Measurements from ENCODE around the gene TNIK. TPM values are rescaled to one million over a fixed set of nuclear protein-coding genes. Genes with fewer than 3 reads are reported as not detected.

The TNIK gene
- total RNA-seq, 4 donors from 2014 or later, result 30.3 to 39.0 (median 36.8) TPM

DNA sequence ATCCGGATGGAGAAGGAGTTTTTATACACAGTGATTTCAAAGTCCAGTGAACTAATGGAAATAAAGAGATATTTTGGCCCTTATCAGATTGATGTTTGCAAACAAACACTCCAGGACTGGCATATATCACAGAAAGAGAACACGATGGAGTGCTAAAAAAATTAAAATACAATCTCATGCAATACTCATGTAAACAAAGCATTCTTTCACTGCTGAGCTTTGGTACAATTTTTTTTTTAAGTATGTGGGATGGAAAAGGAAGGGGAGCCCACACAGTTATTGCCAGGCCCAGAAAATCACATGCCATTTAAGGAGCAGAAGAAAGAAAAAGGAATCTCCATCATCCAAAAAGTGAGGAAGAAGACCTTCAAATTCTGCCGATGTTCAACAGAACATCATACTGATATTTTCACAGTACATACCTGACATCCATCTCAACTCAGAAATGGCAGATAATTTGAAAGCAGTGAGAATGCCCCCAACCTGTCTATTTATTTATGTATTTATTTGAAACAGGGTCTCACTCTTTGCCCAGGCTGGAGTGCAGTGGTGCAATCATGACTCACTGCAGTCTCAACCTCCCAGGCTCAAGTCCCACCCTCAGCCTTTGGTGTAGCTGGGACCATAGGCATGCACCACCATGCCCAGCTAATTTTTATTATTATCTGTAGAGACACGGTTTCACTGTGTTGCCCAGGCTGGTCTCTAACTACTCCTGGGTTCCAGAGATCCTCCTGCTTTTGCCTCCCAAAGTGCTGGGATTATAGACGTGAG, 326.2 kb downstream of the TNIK start:
- no peak overlapping the region for H3K27ac ChIP-seq (replicated peaks in 1 of 4)
- H3K9me3 ChIP-seq, result no peaks in the 10 kb centered on the region
- H3K27me3 ChIP-seq, result no peaks in the 10 kb centered on the region
- no peak overlapping the region for H3K4me3 ChIP-seq
- no peaks in the 10 kb centered on the region for H3K4me1 ChIP-seq
- no peak for DNase-seq (ENCODE audit: extremely low spot score)
- intact Hi-C loops (cut with DNase I), result no loop called here
- peaks cover 0 to 23% (median 6%) of the 10 kb centered on the region in 4 donors for H3K36me3 ChIP-seq
- WGBS, result 78% methylated on average over 5 of the region's 5 CpGs
- no peak for TF ChIP-seq POLR2AphosphoS5 (IDR thresholded peaks at IDR 0.05)
- TF ChIP-seq POLR2A (IDR thresholded peaks at IDR 0.05; ENCODE audit: low read depth), result no peak
- TF ChIP-seq, protein P1, sequence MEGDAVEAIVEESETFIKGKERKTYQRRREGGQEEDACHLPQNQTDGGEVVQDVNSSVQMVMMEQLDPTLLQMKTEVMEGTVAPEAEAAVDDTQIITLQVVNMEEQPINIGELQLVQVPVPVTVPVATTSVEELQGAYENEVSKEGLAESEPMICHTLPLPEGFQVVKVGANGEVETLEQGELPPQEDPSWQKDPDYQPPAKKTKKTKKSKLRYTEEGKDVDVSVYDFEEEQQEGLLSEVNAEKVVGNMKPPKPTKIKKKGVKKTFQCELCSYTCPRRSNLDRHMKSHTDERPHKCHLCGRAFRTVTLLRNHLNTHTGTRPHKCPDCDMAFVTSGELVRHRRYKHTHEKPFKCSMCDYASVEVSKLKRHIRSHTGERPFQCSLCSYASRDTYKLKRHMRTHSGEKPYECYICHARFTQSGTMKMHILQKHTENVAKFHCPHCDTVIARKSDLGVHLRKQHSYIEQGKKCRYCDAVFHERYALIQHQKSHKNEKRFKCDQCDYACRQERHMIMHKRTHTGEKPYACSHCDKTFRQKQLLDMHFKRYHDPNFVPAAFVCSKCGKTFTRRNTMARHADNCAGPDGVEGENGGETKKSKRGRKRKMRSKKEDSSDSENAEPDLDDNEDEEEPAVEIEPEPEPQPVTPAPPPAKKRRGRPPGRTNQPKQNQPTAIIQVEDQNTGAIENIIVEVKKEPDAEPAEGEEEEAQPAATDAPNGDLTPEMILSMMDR (IDR thresholded peaks at IDR 0.05), result no peak
- no peak for TF ChIP-seq EP300 (IDR thresholded peaks at IDR 0.05)

DNA sequence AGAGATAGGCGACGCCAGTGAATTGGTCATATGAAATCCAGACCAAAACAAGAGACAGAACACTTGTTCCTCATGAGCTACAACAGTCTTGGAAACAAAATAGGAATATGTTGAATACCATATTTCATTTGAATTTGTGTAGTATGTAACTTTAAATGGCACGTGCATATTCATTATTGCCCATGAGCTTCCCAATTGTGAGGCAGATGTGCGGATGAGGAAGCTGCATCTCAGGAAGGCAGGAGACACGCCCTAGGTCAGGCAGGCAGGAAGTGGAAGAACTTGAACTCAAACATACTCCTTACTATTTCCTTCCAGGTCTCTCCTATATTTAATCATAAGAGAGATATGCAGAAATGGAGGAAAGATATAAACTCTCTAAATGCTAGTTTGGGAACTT, 326.9 kb downstream of the TNIK start:
- TF ChIP-seq, protein P1 (IDR thresholded peaks at IDR 0.05), result no peak
- TF ChIP-seq POLR2A (IDR thresholded peaks at IDR 0.05; ENCODE audit: low read depth), result no peak
- TF ChIP-seq EP300 (IDR thresholded peaks at IDR 0.05), result no peak
- TF ChIP-seq POLR2AphosphoS5 (IDR thresholded peaks at IDR 0.05), result no peak
- H3K4me3 ChIP-seq, result no peak overlapping the region
- intact Hi-C loops (cut with DNase I), result no loop called here
- H3K27me3 ChIP-seq, result no peaks in the 10 kb centered on the region
- H3K4me1 ChIP-seq, result no peaks in the 10 kb centered on the region
- no peaks in the 10 kb centered on the region for H3K9me3 ChIP-seq
- peaks cover 0 to 25% (median 6%) of the 10 kb centered on the region in 4 donors for H3K36me3 ChIP-seq
- WGBS, result 83% methylated on average over 5 of the region's 5 CpGs
- DNase-seq (ENCODE audit: extremely low spot score), result no peak
- H3K27ac ChIP-seq (replicated peaks in 1 of 4), result no peak overlapping the region

DNA sequence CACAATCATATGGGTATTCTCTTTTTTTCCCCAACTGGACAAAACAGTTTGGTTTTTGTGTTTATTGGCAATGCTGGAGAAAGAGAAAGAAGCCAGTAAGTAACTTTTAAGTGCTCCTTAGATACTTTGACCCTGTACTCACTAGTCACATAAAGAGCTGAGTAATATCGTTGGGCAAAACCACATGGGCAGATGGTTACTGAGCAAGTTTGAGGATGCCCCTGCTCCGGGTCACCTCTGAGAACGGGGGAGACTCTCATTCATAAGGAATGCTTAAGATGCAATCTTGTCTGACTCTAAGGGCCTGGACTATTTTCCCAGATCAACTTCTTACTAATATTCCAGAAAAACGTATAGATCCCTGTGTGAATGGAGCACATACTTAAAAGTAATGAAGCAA, 327.3 kb downstream of the TNIK start:
- H3K27ac ChIP-seq (replicated peaks in 1 of 4), result no peak overlapping the region
- no peaks in the 10 kb centered on the region for H3K4me1 ChIP-seq
- H3K4me3 ChIP-seq, result no peak overlapping the region
- no peaks in the 10 kb centered on the region for H3K27me3 ChIP-seq
- peaks cover 0 to 25% (median 6%) of the 10 kb centered on the region in 4 donors for H3K36me3 ChIP-seq
- intact Hi-C loops (cut with DNase I), result no loop called here
- DNase-seq (ENCODE audit: extremely low spot score), result no peak
- WGBS, result 96% methylated on average over 4 of the region's 4 CpGs
- TF ChIP-seq POLR2AphosphoS5 (IDR thresholded peaks at IDR 0.05), result no peak
- no peak for TF ChIP-seq EP300 (IDR thresholded peaks at IDR 0.05)
- TF ChIP-seq, protein P1 (IDR thresholded peaks at IDR 0.05), result no peak
- TF ChIP-seq POLR2A (IDR thresholded peaks at IDR 0.05; ENCODE audit: low read depth), result no peak
- H3K9me3 ChIP-seq, result no peaks in the 10 kb centered on the region

DNA sequence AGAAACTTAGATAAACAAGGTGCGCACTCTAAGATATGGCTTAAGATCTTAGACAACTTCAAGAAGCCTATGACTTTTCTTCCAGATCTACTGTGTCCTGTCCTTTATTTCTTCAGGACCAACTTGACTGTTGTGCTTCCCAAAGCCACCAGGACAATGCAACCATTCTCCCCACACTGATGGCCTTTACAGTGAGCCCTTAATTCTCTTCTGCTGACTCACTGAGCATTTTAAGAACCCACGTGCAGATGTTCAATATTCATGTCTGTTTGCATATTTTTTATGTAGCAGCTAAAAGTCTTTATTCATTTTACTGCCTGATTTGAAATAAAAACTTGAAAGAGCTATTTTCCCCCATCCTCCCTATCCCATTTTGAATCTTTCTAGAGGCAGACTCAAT, 330.4 kb downstream of the TNIK start:
- no peaks in the 10 kb centered on the region for H3K4me1 ChIP-seq
- no peaks in the 10 kb centered on the region for H3K27me3 ChIP-seq
- TF ChIP-seq POLR2AphosphoS5 (IDR thresholded peaks at IDR 0.05), result no peak
- TF ChIP-seq, protein P1 (IDR thresholded peaks at IDR 0.05), result no peak
- no peak for TF ChIP-seq POLR2A (IDR thresholded peaks at IDR 0.05; ENCODE audit: low read depth)
- WGBS, result 83% methylated on average over 2 of the region's 2 CpGs
- H3K27ac ChIP-seq (replicated peaks in 1 of 4), result no peak overlapping the region
- intact Hi-C loops (cut with DNase I), result no loop called here
- H3K4me3 ChIP-seq, result no peak overlapping the region
- no peaks in the 10 kb centered on the region for H3K9me3 ChIP-seq
- no peak for DNase-seq (ENCODE audit: extremely low spot score)
- peaks cover 0 to 24% (median 4%) of the 10 kb centered on the region in 4 donors for H3K36me3 ChIP-seq

All from esophagus muscularis mucosa (tissue), 4 donors.